Brain microvascular endothelial cell (primary cell): ENCODE results near the gene CCL1.
"Not testable (repeated sequence)": the region's sequence is repeated elsewhere in the genome, so short reads cannot be mapped to it uniquely, and the experiment has no call there.

ENCODE experiments used
- DNase-seq: peaks from one replicate; pipeline ENCODE4 v3.0.0-alpha.2; 2020
- H3K27ac ChIP-seq: fragments of 250-450 bp; sonication (Bioruptor Pico); 2 replicates; pipeline ENCODE4 v1.5.1; 2020; ENCODE audit warnings: mild to moderate bottlenecking, moderate library complexity
- H3K27me3 ChIP-seq: fragments of 250-450 bp; sonication (Bioruptor Pico); replicated peaks from 2 replicates; pipeline ENCODE4 v1.5.1; 2020; ENCODE audit warnings: mild to moderate bottlenecking
- H3K36me3 ChIP-seq: fragments of 250-450 bp; sonication (Bioruptor Pico); replicated peaks from 2 replicates; pipeline ENCODE4 v1.5.1; 2020; ENCODE audit warnings: mild to moderate bottlenecking
- H3K4me3 ChIP-seq: 2 replicates; pipeline ENCODE4 v1.5.1; 2011; ENCODE audit warnings: low read depth, mild to moderate bottlenecking, control low read depth, low read length, moderate library complexity
- CTCF ChIP-seq: IDR thresholded peaks from 2 replicates; pipeline ENCODE4 v1.5.1; 2011; ENCODE audit warnings: low read depth, mild to moderate bottlenecking, moderate library complexity, low read length, control low read depth, inconsistent platforms; ENCODE audit errors: missing control alignments
- in situ Hi-C: cut with HindIII; loops from 2 replicates; pipeline ENCODE4 v1.10.0; 2017; ENCODE audit warnings: low sequenced_read_pairs, low pct_ligation_motif_present

Gene CCL1

GRCh38 chr17:34341916-34342315 lies 21.1 kb downstream of the CCL1 start:
- TF ChIP-seq CTCF, result no peak
- Histone ChIP-seq H3K27me3 (no peaks in the 10 kb centered on the region), H3K27ac (no peak overlapping the region), H3K4me3 (no peak overlapping the region), H3K36me3 (no peaks in the 10 kb centered on the region)
- in situ Hi-C loops, result no loop called here
- DNase-seq, result no peak

- no peak for TF ChIP-seq CTCF
- H3K27me3 ChIP-seq, result no peaks in the 10 kb centered on the region
- in situ Hi-C loops, result no loop called here
- DNase-seq, result no peak
- no peak overlapping the region for H3K4me3 ChIP-seq
- H3K27ac ChIP-seq, result no peak overlapping the region
- no peaks in the 10 kb centered on the region for H3K36me3 ChIP-seq
Observed at GRCh38 chr17:34339138-34339770, 23.8 kb downstream of the CCL1 start.

- no peak for TF ChIP-seq CTCF
- in situ Hi-C loops, result no loop called here
- Histone ChIP-seq H3K4me3 (no peak overlapping the region), H3K36me3 (no peaks in the 10 kb centered on the region), H3K27ac (no peak overlapping the region), H3K27me3 (no peaks in the 10 kb centered on the region)
- DNase-seq, result no peak
Observed at GRCh38 chr17:34337701-34338100, 25.3 kb downstream of the CCL1 start.

GRCh38 chr17:34327580-34327979 lies 35.5 kb downstream of the CCL1 start:
- H3K27me3 ChIP-seq, H3K4me3 ChIP-seq, DNase-seq, in situ Hi-C loops, H3K27ac ChIP-seq, H3K36me3 ChIP-seq: not testable (repeated sequence)

GRCh38 chr17:34321964-34322363 lies 41.1 kb downstream of the CCL1 start:
- H3K27ac ChIP-seq, result no peak overlapping the region
- in situ Hi-C loops, result no loop called here
- H3K36me3 ChIP-seq, result no peaks in the 10 kb centered on the region
- no peak for DNase-seq
- H3K4me3 ChIP-seq, result no peak overlapping the region
- no peaks in the 10 kb centered on the region for H3K27me3 ChIP-seq
- TF ChIP-seq CTCF, result no peak

- DNase-seq, result no peak
- TF ChIP-seq CTCF, result no peak
- Histone ChIP-seq H3K4me3 (no peak within 1 kb of the TSS), H3K36me3 (no peaks in the 10 kb centered on the region), H3K27ac (no peak within 1 kb of the TSS), H3K27me3 (no peaks in the 10 kb centered on the region)
- in situ Hi-C loops, result no loop called here
Observed at GRCh38 chr17:34319039-34319483, 44.0 kb downstream of the CCL1 start, which contains the start of gene CCL8. Gene CCL8, plus strand, starts transcription at chr17:34319435. Its CDS starts 67 bp downstream, at chr17:34319502.
